ENCODE data around the gene MAPK1IP1L. TPM values are rescaled to one million over a fixed set of nuclear protein-coding genes. Genes with fewer than 3 reads are reported as not detected.
A peak's percentile ranks its signal among the peaks of the same experiment; 100 is the strongest.

Gene MAPK1IP1L
- total and polyA plus RNA-seq, 2 of the 13 experiments (the other 11 are each of a cell fraction or from before 2014, with no cell fraction given), result 27.8 to 68.4 TPM

DNA sequence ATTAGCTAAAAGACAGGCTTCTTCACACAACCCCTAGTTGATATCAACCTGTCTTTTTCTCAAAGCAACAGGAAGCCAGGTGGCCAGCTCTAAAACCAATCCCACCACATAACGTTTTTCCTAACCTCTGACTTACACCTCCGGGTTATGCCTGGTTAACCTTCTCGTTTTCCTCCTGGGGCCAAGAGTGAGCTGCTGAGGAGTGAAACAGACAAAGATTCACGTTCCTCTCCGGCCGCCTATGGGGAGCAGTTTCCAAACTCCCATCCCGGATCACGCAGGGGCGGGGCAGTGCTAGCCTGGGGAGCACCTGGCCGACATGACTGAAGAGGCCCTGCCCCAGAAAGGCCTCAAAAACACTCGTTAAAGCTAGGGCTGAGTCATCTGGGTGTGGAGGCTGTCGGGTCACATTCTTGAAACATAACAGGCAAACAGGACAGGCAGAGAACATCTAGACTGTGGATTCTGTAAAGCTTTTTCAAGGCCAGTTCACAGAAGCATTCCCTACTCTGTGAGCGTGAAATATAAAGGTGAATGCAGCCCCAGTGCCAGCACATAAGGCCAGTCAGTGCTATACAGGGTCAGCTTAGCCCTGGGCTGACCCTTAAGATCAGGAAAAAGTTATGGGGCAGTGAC is 51.7 kb downstream of the MAPK1IP1L start (continued):
- peak; percentile 69 for TF ChIP-seq BORCS8-MEF2B (CRISPR knock-in tag; IDR thresholded peaks at IDR 0.05)
- no peak for TF ChIP-seq IRX3 (CRISPR knock-in tag; IDR thresholded peaks at IDR 0.05; ENCODE audit: borderline replicate concordance, low read depth)
- TF ChIP-seq ZBTB1 (CRISPR knock-in tag; IDR thresholded peaks at IDR 0.05; ENCODE audit: borderline replicate concordance), result no peak
- TF ChIP-seq CENPBD1 (CRISPR knock-in tag; IDR thresholded peaks at IDR 0.05; ENCODE audit: borderline replicate concordance, low read depth), result no peak
- no peak for TF ChIP-seq NBN (conservative IDR thresholded peaks at IDR 0.05)
- TF ChIP-seq PRMT3 (CRISPR knock-in tag; IDR thresholded peaks at IDR 0.05; ENCODE audit: borderline replicate concordance, low read depth), result no peak
- no peak for TF ChIP-seq ETV6 (CRISPR knock-in tag; conservative IDR thresholded peaks at IDR 0.05)
- TF ChIP-seq ZNF589 (CRISPR knock-in tag; conservative IDR thresholded peaks at IDR 0.05), result no peak
- no peak for TF ChIP-seq KAT2B (IDR thresholded peaks at IDR 0.05; ENCODE audit: borderline replicate concordance, low read depth, low read length)
- no peak for TF ChIP-seq NCOA1 (CRISPR knock-in tag; IDR thresholded peaks at IDR 0.05)
- TF ChIP-seq ZNF432 (CRISPR knock-in tag; IDR thresholded peaks at IDR 0.05; ENCODE audit: borderline replicate concordance), result no peak
- TF ChIP-seq ZNF605 (CRISPR knock-in tag; IDR thresholded peaks at IDR 0.05), result peak; percentile 86
- peak; percentile 45 for TF ChIP-seq THAP11 (CRISPR knock-in tag; IDR thresholded peaks at IDR 0.05)
- peak; percentile 78 for TF ChIP-seq ZEB1 (IDR thresholded peaks at IDR 0.05; ENCODE audit: insufficient replicate concordance, low read depth)
- no peak for TF ChIP-seq HNF4G (IDR thresholded peaks at IDR 0.05; ENCODE audit: borderline replicate concordance, low read depth, low read length)
- no peak; the same call in 1 of the 2 replicates for TF ChIP-seq HNF4G (CRISPR knock-in tag; IDR thresholded peaks at IDR 0.05; ENCODE audit: borderline replicate concordance, low read depth)
- no peak; the same call in 1 of the 2 replicates for TF ChIP-seq CBFB (CRISPR knock-in tag; IDR thresholded peaks at IDR 0.05)
- TF ChIP-seq RXRB (CRISPR knock-in tag; IDR thresholded peaks at IDR 0.05; ENCODE audit: borderline replicate concordance), result peak; percentile 83; the same call in 1 of the 2 replicates
- no peak; the same call in 1 of the 2 replicates for TF ChIP-seq ZBTB10 (CRISPR knock-in tag; IDR thresholded peaks at IDR 0.05; ENCODE audit: borderline replicate concordance)
- TF ChIP-seq PHF21A (CRISPR knock-in tag; IDR thresholded peaks at IDR 0.05), result peak; percentile 87
- TF ChIP-seq ZXDC (CRISPR knock-in tag; IDR thresholded peaks at IDR 0.05), result no peak
- no peak for TF ChIP-seq KDM3A (CRISPR knock-in tag; IDR thresholded peaks at IDR 0.05; ENCODE audit: low read depth)
- TF ChIP-seq, protein P1, sequence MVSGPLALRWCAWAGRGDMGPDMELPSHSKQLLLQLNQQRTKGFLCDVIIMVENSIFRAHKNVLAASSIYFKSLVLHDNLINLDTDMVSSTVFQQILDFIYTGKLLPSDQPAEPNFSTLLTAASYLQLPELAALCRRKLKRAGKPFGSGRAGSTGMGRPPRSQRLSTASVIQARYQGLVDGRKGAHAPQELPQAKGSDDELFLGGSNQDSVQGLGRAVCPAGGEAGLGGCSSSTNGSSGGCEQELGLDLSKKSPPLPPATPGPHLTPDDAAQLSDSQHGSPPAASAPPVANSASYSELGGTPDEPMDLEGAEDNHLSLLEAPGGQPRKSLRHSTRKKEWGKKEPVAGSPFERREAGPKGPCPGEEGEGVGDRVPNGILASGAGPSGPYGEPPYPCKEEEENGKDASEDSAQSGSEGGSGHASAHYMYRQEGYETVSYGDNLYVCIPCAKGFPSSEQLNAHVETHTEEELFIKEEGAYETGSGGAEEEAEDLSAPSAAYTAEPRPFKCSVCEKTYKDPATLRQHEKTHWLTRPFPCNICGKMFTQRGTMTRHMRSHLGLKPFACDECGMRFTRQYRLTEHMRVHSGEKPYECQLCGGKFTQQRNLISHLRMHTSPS (CRISPR knock-in tag; IDR thresholded peaks at IDR 0.05; ENCODE audit: low read depth), result no peak
- peak; percentile 14; the same call in 1 of the 2 replicates for TF ChIP-seq PHF20 (CRISPR knock-in tag; IDR thresholded peaks at IDR 0.05)

All from HepG2 (cell line).